Glutamatergic neuron (in vitro differentiated cells): ENCODE data around the gene P2RY8. TPM values are rescaled to one million over a fixed set of nuclear protein-coding genes. Genes with fewer than 3 reads are reported as not detected.
"Not testable (repeated sequence)": the region's sequence is repeated elsewhere in the genome, so short reads cannot be mapped to it uniquely, and the experiment has no call there.

Source experiments
- DNase-seq: peaks from one replicate; pipeline ENCODE4 v3.0.0; 2022
- H3K27ac Mint-ChIP-seq: one replicate; pipeline ENCODE4 v1.8.0; 2020; ENCODE audit warnings: mild to moderate bottlenecking, mixed read lengths, inconsistent platforms; ENCODE audit not compliant: unreplicated experiment
- H3K27me3 Mint-ChIP-seq: one replicate; pipeline ENCODE4 v1.8.0; 2020; ENCODE audit warnings: mild to moderate bottlenecking, moderate library complexity, mixed read lengths, inconsistent platforms; ENCODE audit not compliant: unreplicated experiment
- H3K36me3 Mint-ChIP-seq: one replicate; pipeline ENCODE4 v1.8.0; 2020; ENCODE audit warnings: mild to moderate bottlenecking, mixed read lengths, inconsistent platforms; ENCODE audit not compliant: unreplicated experiment
- H3K4me1 Mint-ChIP-seq: one replicate; pipeline ENCODE4 v1.8.0; 2020; ENCODE audit warnings: mild to moderate bottlenecking, low read depth, mixed read lengths, inconsistent platforms; ENCODE audit not compliant: unreplicated experiment
- H3K4me3 Mint-ChIP-seq: one replicate; pipeline ENCODE4 v1.8.0; 2020; ENCODE audit warnings: mild to moderate bottlenecking, mixed read lengths, inconsistent platforms; ENCODE audit not compliant: unreplicated experiment
- H3K9me3 Mint-ChIP-seq: one replicate; pipeline ENCODE4 v1.8.0; 2020; ENCODE audit warnings: mild to moderate bottlenecking, moderate library complexity, mixed read lengths, inconsistent platforms; ENCODE audit not compliant: unreplicated experiment
- CTCF ChIP-seq: fragments of 200-600 bp; sonication (generic); IDR thresholded peaks from one replicate; pipeline ENCODE4 v1.5.0; 2021; ENCODE audit not compliant: partially characterized antibody, unreplicated experiment
- total RNA-seq: library from RNA; stranded (reverse); fragmentation: NEBNext Ultra II Directional; extraction: Animal tissue kit (Norgen Biotek cat#: 25700); gene quantifications from one replicate; pipeline ENCODE4 v1.2.1, GENCODE V29; 2021; ENCODE audit not compliant: unreplicated experiment

P2RY8 gene
- total RNA-seq, 1 donor from 2014 or later: 2.3 TPM

DNA sequence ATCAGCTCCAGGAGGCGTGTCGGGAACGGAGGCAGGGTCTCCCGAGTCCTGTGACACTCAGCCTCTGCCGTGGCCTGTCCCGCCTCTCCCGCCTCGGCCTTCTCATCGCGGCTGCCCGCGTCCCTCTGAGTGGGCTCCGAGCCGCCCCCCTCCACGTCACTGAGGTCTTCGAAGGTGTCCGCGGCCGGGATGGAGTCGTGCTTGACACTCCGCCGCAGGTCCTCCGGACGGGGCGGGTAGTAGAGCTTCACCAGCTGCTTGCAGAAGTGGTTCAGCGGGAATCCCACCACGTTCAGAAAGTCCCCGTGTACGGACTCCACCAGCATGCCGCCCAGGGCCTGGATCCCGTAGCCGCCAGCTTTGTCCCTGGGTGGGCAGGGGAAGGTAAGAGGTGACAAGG is 109.2 kb downstream of the P2RY8 start:
- H3K27me3 Mint-ChIP-seq: peaks cover 16% of the 10 kb centered on the region
- H3K36me3 Mint-ChIP-seq: peaks cover 24% of the 10 kb centered on the region
- H3K27ac Mint-ChIP-seq: no peak overlapping the region
- no peaks in the 10 kb centered on the region for H3K4me1 Mint-ChIP-seq
- DNase-seq: no peak
- peaks cover 10% of the 10 kb centered on the region for H3K9me3 Mint-ChIP-seq
- TF ChIP-seq CTCF: no peak
- no peak overlapping the region for H3K4me3 Mint-ChIP-seq

DNA sequence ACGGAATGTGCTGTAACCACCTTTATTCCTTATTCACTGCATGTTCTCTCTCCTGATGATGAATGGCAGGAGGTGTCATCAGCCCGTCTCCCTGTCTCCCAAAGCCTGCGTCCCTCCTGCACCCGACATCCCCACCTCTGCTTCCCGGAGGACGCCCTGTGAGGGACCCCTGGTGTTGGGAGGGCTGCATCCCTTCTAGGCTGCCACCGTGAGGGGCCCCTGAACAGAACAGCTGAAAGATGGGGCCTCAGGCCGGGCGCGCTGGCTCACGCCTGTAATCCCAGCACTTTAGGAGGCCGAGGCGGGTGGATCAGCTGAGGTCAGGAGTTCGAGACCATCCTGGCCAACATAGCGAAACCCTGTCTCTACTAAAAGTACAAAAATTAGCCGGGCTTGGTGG is 110.7 kb downstream of the P2RY8 start:
- not testable (repeated sequence) for H3K4me3 Mint-ChIP-seq, DNase-seq, H3K27ac Mint-ChIP-seq, H3K4me1 Mint-ChIP-seq
- H3K27me3 Mint-ChIP-seq: peaks cover 16% of the 10 kb centered on the region
- H3K9me3 Mint-ChIP-seq: peaks cover 11% of the 10 kb centered on the region
- peaks cover 35% of the 10 kb centered on the region for H3K36me3 Mint-ChIP-seq

GRCh38 chrX:1425381-1425780 is 111.6 kb downstream of the P2RY8 start:
- Mint-ChIP-seq H3K27ac (no peak overlapping the region), H3K36me3 (peaks cover 37% of the 10 kb centered on the region), H3K4me1 (no peaks in the 10 kb centered on the region), H3K27me3 (peaks cover 18% of the 10 kb centered on the region), H3K9me3 (peaks cover 13% of the 10 kb centered on the region), H3K4me3 (no peak overlapping the region)
- DNase-seq: no peak
- no peak for TF ChIP-seq CTCF

- no peak overlapping the region for H3K27ac Mint-ChIP-seq
- TF ChIP-seq CTCF: no peak
- H3K9me3 Mint-ChIP-seq: peaks cover 19% of the 10 kb centered on the region
- H3K4me1 Mint-ChIP-seq: no peaks in the 10 kb centered on the region
- no peak overlapping the region for H3K4me3 Mint-ChIP-seq
- H3K36me3 Mint-ChIP-seq: peaks cover 45% of the 10 kb centered on the region
- H3K27me3 Mint-ChIP-seq: peaks cover 22% of the 10 kb centered on the region
- no peak for DNase-seq
These were observed 112.7 kb downstream of the P2RY8 start for GRCh38 chrX:1424147-1424851.

DNA sequence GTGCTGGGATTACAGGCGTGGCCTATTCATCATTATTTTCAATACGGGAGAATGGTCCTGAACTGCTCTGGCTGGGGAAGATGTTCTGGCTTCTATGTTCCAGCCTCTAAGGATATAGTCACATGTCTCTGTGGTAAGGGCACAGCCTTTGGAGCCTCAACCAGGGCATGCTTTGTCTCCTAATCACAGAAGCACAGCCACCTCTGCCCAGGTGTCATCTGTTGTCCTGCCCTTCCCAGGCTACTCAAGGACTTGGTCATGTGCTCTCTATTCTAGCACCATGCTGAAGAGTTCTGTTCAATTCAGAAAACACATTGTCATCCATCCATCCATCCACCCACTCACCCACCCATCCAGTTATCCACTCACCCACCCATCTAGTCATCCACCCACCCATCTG is 113.8 kb downstream of the P2RY8 start:
- Mint-ChIP-seq H3K27ac (no peak overlapping the region), H3K36me3 (peaks cover 45% of the 10 kb centered on the region), H3K27me3 (peaks cover 22% of the 10 kb centered on the region), H3K4me3 (no peak overlapping the region), H3K9me3 (peaks cover 21% of the 10 kb centered on the region), H3K4me1 (no peaks in the 10 kb centered on the region)
- TF ChIP-seq CTCF: no peak
- no peak for DNase-seq
